Measurements from ENCODE around the gene SCT. TPM values are rescaled to one million over a fixed set of nuclear protein-coding genes. Genes with fewer than 3 reads are reported as not detected.

The SCT gene
- total RNA-seq, 4 donors from 2014 or later, result not detected

DNA sequence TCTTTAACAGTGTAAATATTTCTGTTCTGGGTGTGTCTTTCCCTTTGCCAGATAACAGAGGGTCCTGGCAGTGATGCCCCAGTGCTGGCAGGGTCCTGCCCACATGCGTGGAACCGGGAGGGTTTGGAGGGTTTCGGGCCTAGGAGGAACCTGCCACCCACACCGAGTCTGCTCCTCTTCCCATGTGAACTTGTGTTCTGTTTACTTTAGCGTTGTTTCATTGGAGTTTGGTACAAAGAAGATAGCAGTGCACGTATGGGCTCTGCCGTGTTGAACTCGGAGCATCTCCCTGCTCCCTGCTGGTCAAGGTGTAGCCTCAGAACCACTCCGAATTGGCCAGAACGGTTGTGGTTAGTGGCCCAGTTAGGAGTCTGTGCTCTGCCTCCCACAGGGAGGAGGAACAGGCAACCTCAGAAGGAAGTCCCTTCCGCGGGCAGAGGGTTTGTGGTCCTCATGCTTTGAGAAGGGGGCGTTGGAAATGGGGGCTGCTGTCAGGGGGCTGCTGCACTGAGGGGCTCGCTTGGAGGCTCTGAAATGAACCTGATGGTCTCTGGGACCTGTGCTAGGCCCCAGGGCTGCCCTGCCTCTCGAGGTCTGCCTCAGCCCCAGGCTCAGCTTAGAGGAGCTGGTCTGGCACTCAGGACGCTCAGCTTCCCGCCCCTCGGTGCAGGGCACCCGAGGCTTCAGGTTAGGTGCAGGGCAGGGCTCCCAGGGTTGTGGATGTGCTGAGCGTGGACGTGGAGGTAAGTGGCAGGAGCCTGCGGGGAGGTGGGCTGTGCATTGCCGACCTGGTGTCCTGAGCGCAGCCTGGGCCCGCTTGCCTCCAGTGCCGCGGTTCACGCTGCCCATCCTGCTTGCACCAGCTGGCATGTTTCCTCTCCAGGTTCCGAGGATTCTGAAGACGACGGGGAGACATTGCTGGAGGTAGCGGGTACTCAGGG, 40.3 kb downstream of the SCT start:
- Histone ChIP-seq H3K4me3 (replicated peaks in 1 of 3) (no peak overlapping the region), H3K4me1 (no peaks in the 10 kb centered on the region), H3K27me3 (no peaks in the 10 kb centered on the region), H3K36me3 (peaks cover 27 to 49% of the 10 kb centered on the region in 2 donors), H3K9me3 (no peaks in the 10 kb centered on the region), H3K27ac (no peak overlapping the region)
- no peak for TF ChIP-seq POLR2A (IDR thresholded peaks at IDR 0.05)
- TF ChIP-seq, protein P1, sequence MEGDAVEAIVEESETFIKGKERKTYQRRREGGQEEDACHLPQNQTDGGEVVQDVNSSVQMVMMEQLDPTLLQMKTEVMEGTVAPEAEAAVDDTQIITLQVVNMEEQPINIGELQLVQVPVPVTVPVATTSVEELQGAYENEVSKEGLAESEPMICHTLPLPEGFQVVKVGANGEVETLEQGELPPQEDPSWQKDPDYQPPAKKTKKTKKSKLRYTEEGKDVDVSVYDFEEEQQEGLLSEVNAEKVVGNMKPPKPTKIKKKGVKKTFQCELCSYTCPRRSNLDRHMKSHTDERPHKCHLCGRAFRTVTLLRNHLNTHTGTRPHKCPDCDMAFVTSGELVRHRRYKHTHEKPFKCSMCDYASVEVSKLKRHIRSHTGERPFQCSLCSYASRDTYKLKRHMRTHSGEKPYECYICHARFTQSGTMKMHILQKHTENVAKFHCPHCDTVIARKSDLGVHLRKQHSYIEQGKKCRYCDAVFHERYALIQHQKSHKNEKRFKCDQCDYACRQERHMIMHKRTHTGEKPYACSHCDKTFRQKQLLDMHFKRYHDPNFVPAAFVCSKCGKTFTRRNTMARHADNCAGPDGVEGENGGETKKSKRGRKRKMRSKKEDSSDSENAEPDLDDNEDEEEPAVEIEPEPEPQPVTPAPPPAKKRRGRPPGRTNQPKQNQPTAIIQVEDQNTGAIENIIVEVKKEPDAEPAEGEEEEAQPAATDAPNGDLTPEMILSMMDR (IDR thresholded peaks at IDR 0.05), result no peak
- DNase-seq, result no peak
- intact Hi-C loops (cut with DNase I), result no loop called here
- 92 to 95% methylated on average over 25 to 27 of the region's 32 CpGs for WGBS, 2 donors

- peaks cover 25 to 37% of the 10 kb centered on the region in 2 donors for H3K36me3 ChIP-seq
- H3K4me3 ChIP-seq (replicated peaks in 1 of 3), result no peak overlapping the region
- TF ChIP-seq POLR2A (IDR thresholded peaks at IDR 0.05), result no peak
- TF ChIP-seq, protein P1 (IDR thresholded peaks at IDR 0.05), result no peak
- no peak overlapping the region for H3K27ac ChIP-seq
- no peaks in the 10 kb centered on the region for H3K27me3 ChIP-seq
- peaks cover 3 to 12% of the 10 kb centered on the region in 2 donors for H3K4me1 ChIP-seq
- WGBS, 2 donors, result 95 to 96% methylated on average over 8 to 10 of the region's 10 CpGs
- H3K9me3 ChIP-seq, result no peaks in the 10 kb centered on the region
- DNase-seq, result no peak
- intact Hi-C loops (cut with DNase I), result no loop called here
These were observed 42.7 kb downstream of the SCT start for GRCh38 chr11:584287-584686.

DNA sequence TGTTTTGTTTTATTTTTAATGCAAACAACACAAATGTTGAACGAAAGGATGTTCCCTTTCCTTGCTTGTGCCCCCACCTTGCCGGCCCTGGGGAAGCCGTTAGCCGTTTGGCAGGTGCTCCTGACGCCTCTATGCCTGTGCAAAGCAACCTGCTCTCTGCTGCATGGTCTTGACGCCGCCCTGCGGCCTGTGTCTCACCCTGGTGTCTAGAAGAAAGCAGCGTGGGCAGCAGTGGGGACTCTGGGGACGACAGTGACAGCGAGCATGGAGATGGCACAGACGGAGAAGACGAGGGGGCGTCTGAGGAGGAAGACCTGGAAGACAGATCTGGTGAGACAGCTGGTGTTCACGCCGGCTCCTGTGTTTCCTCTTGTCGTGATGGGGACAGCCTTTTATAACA, 45.2 kb downstream of the SCT start:
- H3K4me1 ChIP-seq, result peaks cover 28 to 34% of the 10 kb centered on the region in 2 donors
- TF ChIP-seq, protein P1 (IDR thresholded peaks at IDR 0.05), result no peak
- no peak for TF ChIP-seq POLR2A (IDR thresholded peaks at IDR 0.05)
- H3K4me3 ChIP-seq (replicated peaks in 1 of 3), result no peak overlapping the region
- no peaks in the 10 kb centered on the region for H3K9me3 ChIP-seq
- no peak overlapping the region for H3K27ac ChIP-seq
- no peak for DNase-seq
- no peaks in the 10 kb centered on the region for H3K27me3 ChIP-seq
- WGBS, 2 donors, result 88 to 92% methylated on average over 17 of the region's 17 CpGs
- intact Hi-C loops (cut with DNase I), result no loop called here
- H3K36me3 ChIP-seq, result peaks cover 14 to 24% of the 10 kb centered on the region in 2 donors

DNA sequence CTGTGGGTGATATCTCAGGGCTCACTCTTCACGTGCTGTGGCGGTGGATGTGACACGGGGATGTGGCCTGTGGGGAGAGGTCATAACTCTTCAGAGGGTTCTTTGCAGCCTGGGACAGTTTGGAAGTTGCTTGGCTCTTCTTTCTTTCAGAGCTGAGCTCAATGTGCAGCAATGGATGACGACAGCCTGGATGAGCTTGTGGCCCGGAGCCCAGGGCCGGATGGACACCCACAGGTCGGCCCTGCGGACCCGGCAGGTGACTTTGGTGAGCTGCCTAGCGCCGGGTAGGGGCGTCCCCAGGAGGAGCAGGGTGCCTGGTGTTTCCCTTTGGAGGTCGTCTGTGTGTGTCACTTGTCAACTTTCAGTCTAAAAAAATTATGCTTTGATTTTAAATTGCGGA, 45.6 kb downstream of the SCT start:
- Histone ChIP-seq H3K36me3 (peaks cover 13 to 20% of the 10 kb centered on the region in 2 donors), H3K27me3 (no peaks in the 10 kb centered on the region), H3K4me1 (peaks cover 28 to 34% of the 10 kb centered on the region in 2 donors), H3K27ac (no peak overlapping the region), H3K4me3 (replicated peaks in 1 of 3) (no peak overlapping the region), H3K9me3 (no peaks in the 10 kb centered on the region)
- intact Hi-C loops (cut with DNase I), result no loop called here
- no peak for TF ChIP-seq POLR2A (IDR thresholded peaks at IDR 0.05)
- TF ChIP-seq, protein P1 (IDR thresholded peaks at IDR 0.05), result no peak
- DNase-seq, result no peak
- WGBS, 2 donors, result 89 to 93% methylated on average over 14 of the region's 14 CpGs
